Measurements from ENCODE around the gene MMP23B. TPM values are rescaled to one million over a fixed set of nuclear protein-coding genes. Genes with fewer than 3 reads are reported as not detected.

MMP23B gene
- polyA plus RNA-seq, 4 donors: 1.2 to 16.5 (median 3.6) TPM

DNA sequence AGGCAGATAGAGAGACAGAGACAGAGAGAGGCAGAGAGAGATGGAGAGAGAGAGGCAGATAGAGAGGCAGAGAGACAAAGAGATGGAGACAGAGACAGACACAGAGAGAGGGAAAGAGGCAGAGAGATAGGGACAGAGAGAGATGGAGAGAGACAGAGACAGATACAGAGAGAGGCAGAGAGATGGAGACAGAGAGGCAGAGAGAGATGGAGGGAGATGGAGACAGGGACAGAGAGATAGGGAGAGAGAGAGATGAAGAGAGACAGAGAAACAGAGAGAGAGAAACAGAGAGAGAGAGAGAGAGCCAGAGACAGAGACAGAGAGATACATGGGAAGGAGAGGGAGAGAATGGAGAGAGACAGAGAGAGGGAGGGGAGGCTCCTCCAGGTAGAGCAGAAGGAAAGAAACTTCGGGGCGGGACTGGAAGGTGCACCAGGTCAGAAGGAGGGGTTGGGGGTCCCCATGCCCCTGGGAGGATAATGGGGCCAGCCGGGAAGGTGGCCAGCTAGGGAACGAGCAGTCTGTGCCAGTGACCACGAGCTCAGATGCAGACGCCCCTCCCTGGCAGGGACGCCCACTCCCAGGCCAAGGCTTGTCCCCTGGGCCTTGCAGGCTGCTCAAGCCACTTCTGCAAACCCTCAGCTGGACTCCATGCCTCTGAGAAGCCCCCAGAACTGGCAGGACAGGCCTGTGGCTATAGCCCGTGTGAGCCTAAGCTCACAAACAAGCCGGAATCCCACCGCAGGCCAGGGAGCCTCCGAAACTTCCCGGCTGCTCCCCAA lies 35.3 kb upstream of the MMP23B start:
- Histone ChIP-seq H3K27me3 (ENCODE audit: control insufficient read depth in 3 of 3, insufficient read depth in 3 of 3, low read length in 3 of 3) (peaks cover 3 to 57% (median 6%) of the 10 kb centered on the region in 3 donors), H3K4me1 (ENCODE audit: control insufficient read depth in 3 of 3, insufficient read depth in 2 of 3, low read depth in 1 of 3, low read length in 2 of 3) (peaks cover 0 to 5% (median 0%) of the 10 kb centered on the region in 3 donors), H3K36me3 (ENCODE audit: control insufficient read depth in 3 of 3, insufficient read depth in 2 of 3, low read depth in 1 of 3, low read length in 3 of 3) (no peaks in the 10 kb centered on the region), H3K27ac (ENCODE audit: low read depth in 1 of 3, low read length in 2 of 3) (no peak overlapping the region), H3K4me3 (ENCODE audit: low read depth in 1 of 3, low read length in 3 of 3) (no peak overlapping the region), H3K9me3 (ENCODE audit: control insufficient read depth in 2 of 2, insufficient read depth in 1 of 2, low read depth in 1 of 2, low read length in 1 of 2) (no peaks in the 10 kb centered on the region)
- 30 to 43% (median 35%) methylated on average over 10 to 12 of the region's 12 CpGs for WGBS, 3 donors
- DNase-seq: peak in 1 of 2 donors; percentile 2
- no peak for FAIRE-seq

- peaks cover 5 to 65% (median 6%) of the 10 kb centered on the region in 3 donors for H3K27me3 ChIP-seq (ENCODE audit: control insufficient read depth in 3 of 3, insufficient read depth in 3 of 3, low read length in 3 of 3)
- H3K27ac ChIP-seq (ENCODE audit: low read depth in 1 of 3, low read length in 2 of 3): no peak overlapping the region
- WGBS, 3 donors: 6 to 20% (median 17%) methylated on average over 13 to 16 of the region's 16 CpGs
- no peaks in the 10 kb centered on the region for H3K9me3 ChIP-seq (ENCODE audit: control insufficient read depth in 2 of 2, insufficient read depth in 1 of 2, low read depth in 1 of 2, low read length in 1 of 2)
- H3K36me3 ChIP-seq (ENCODE audit: control insufficient read depth in 3 of 3, insufficient read depth in 2 of 3, low read depth in 1 of 3, low read length in 3 of 3): no peaks in the 10 kb centered on the region
- H3K4me1 ChIP-seq (ENCODE audit: control insufficient read depth in 3 of 3, insufficient read depth in 2 of 3, low read depth in 1 of 3, low read length in 2 of 3): peaks cover 0 to 5% (median 0%) of the 10 kb centered on the region in 3 donors
- FAIRE-seq (no peak), DNase-seq (peak in 1 of 2 donors; percentile 39)
- no peak overlapping the region for H3K4me3 ChIP-seq (ENCODE audit: low read depth in 1 of 3, low read length in 3 of 3)
Observed at GRCh38 chr1:1597275-1597930, 34.6 kb upstream of the MMP23B start.

GRCh38 chr1:1598051-1598719 lies 33.8 kb upstream of the MMP23B start:
- peak in 1 of 2 donors; percentile 1 for DNase-seq
- no peak for FAIRE-seq
- 78 to 88% (median 82%) methylated on average over 23 to 28 of the region's 28 CpGs for WGBS, 3 donors
- H3K9me3 ChIP-seq (ENCODE audit: control insufficient read depth in 2 of 2, insufficient read depth in 1 of 2, low read depth in 1 of 2, low read length in 1 of 2): no peaks in the 10 kb centered on the region
- peaks cover 5 to 69% (median 6%) of the 10 kb centered on the region in 3 donors for H3K27me3 ChIP-seq (ENCODE audit: control insufficient read depth in 3 of 3, insufficient read depth in 3 of 3, low read length in 3 of 3)
- no peaks in the 10 kb centered on the region for H3K36me3 ChIP-seq (ENCODE audit: control insufficient read depth in 3 of 3, insufficient read depth in 2 of 3, low read depth in 1 of 3, low read length in 3 of 3)
- H3K27ac ChIP-seq (ENCODE audit: low read depth in 1 of 3, low read length in 2 of 3): no peak overlapping the region
- H3K4me1 ChIP-seq (ENCODE audit: control insufficient read depth in 3 of 3, insufficient read depth in 2 of 3, low read depth in 1 of 3, low read length in 2 of 3): peaks cover 0 to 5% (median 0%) of the 10 kb centered on the region in 3 donors
- H3K4me3 ChIP-seq (ENCODE audit: low read depth in 1 of 3, low read length in 3 of 3): no peak overlapping the region

GRCh38 chr1:1598720-1599029 lies 33.3 kb upstream of the MMP23B start:
- FAIRE-seq (no peak), DNase-seq (no peak)
- H3K4me1 ChIP-seq (ENCODE audit: control insufficient read depth in 3 of 3, insufficient read depth in 2 of 3, low read depth in 1 of 3, low read length in 2 of 3): peaks cover 0 to 5% (median 0%) of the 10 kb centered on the region in 3 donors
- 54 to 84% (median 73%) methylated on average over 12 to 13 of the region's 13 CpGs for WGBS, 3 donors
- no peaks in the 10 kb centered on the region for H3K9me3 ChIP-seq (ENCODE audit: control insufficient read depth in 2 of 2, insufficient read depth in 1 of 2, low read depth in 1 of 2, low read length in 1 of 2)
- no peak overlapping the region for H3K27ac ChIP-seq (ENCODE audit: low read depth in 1 of 3, low read length in 2 of 3)
- H3K36me3 ChIP-seq (ENCODE audit: control insufficient read depth in 3 of 3, insufficient read depth in 2 of 3, low read depth in 1 of 3, low read length in 3 of 3): no peaks in the 10 kb centered on the region
- H3K4me3 ChIP-seq (ENCODE audit: low read depth in 1 of 3, low read length in 3 of 3): no peak overlapping the region
- H3K27me3 ChIP-seq (ENCODE audit: control insufficient read depth in 3 of 3, insufficient read depth in 3 of 3, low read length in 3 of 3): peaks cover 5 to 74% (median 6%) of the 10 kb centered on the region in 3 donors

- Histone ChIP-seq H3K36me3 (ENCODE audit: control insufficient read depth in 3 of 3, insufficient read depth in 2 of 3, low read depth in 1 of 3, low read length in 3 of 3) (no peaks in the 10 kb centered on the region), H3K4me1 (ENCODE audit: control insufficient read depth in 3 of 3, insufficient read depth in 2 of 3, low read depth in 1 of 3, low read length in 2 of 3) (peaks cover 0 to 5% (median 0%) of the 10 kb centered on the region in 3 donors), H3K27me3 (ENCODE audit: control insufficient read depth in 3 of 3, insufficient read depth in 3 of 3, low read length in 3 of 3) (peaks cover 5 to 79% (median 6%) of the 10 kb centered on the region in 3 donors), H3K4me3 (ENCODE audit: low read depth in 1 of 3, low read length in 3 of 3) (peak overlapping the region in 2 of 3 donors; percentile 39 to 70), H3K9me3 (ENCODE audit: control insufficient read depth in 2 of 2, insufficient read depth in 1 of 2, low read depth in 1 of 2, low read length in 1 of 2) (no peaks in the 10 kb centered on the region), H3K27ac (ENCODE audit: low read depth in 1 of 3, low read length in 2 of 3) (no peak overlapping the region)
- DNase-seq (peak in 1 of 2 donors; percentile 51), FAIRE-seq (no peak)
- WGBS, 3 donors: 7 to 13% (median 10%) methylated on average over 72 to 111 of the region's 111 CpGs
Observed at GRCh38 chr1:1599030-1599934, 32.7 kb upstream of the MMP23B start.

DNA sequence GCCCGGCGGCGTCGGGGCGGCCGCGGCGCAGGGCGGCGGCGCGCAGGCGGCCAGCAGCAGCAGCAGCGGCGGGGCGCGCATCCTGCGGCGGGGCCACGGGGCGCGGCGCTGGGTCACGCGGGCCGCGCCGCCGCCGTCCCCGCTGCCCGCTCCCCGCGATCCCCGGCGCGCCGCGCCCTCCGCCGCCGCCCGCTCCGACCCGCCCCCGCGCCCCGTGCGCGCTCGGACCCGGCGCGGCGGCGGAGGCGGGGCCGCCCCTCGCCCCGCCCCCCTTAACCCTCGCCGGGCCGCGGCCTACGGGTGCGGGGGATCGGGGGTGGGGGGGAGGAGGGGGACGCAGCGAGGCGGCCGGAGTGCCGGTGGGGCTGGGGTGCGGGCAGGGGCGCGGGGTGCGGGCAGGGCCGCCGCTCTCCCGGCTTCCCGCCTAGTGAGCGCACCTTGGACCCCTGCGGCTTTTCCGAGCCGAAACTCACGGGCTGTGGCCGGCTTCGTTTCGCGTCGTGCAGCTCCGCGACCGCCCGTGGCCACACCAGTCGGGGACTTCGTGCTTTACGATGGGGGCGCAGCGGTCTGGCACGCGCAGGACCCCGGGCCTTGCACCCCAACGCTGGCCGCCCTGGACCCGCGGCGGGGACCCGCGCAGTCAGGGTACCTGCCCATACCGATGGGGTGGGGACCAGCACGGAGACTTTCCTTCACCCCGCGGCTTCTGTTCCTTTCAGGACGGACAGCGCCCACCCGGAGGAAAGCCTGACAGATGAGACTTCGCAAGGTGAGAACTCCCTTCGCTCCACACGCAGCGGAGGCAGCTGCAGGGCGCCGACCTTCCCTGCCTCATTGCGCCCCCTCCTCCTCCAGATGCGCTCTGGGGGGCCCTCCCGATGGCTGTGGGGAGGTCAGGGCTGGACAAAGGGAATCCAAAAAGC lies 31.8 kb upstream of the MMP23B start, which contains the start of gene FNDC10:
Gene FNDC10, minus strand, starts transcription at position 201 of the 926 bp plus-strand sequence. Its CDS starts 120 bp downstream, at position 81.
- Histone ChIP-seq H3K36me3 (ENCODE audit: control insufficient read depth in 3 of 3, insufficient read depth in 2 of 3, low read depth in 1 of 3, low read length in 3 of 3) (no peaks in the 10 kb centered on the region), H3K27ac (ENCODE audit: low read depth in 1 of 3, low read length in 2 of 3) (no peak within 1 kb of the TSS), H3K9me3 (ENCODE audit: control insufficient read depth in 2 of 2, insufficient read depth in 1 of 2, low read depth in 1 of 2, low read length in 1 of 2) (no peaks in the 10 kb centered on the region), H3K27me3 (ENCODE audit: control insufficient read depth in 3 of 3, insufficient read depth in 3 of 3, low read length in 3 of 3) (peaks cover 5 to 82% (median 6%) of the 10 kb centered on the region in 3 donors), H3K4me3 (ENCODE audit: low read depth in 1 of 3, low read length in 3 of 3) (peak within 1 kb of the TSS in 2 of 3 donors; percentile 39 to 70), H3K4me1 (ENCODE audit: control insufficient read depth in 3 of 3, insufficient read depth in 2 of 3, low read depth in 1 of 3, low read length in 2 of 3) (peaks cover 0 to 5% (median 0%) of the 10 kb centered on the region in 3 donors)
- FAIRE-seq (no peak), DNase-seq (no peak)
- 3 to 10% (median 5%) methylated on average over 54 to 125 of the region's 125 CpGs for WGBS, 3 donors

GRCh38 chr1:1600861-1601563 lies 31.0 kb upstream of the MMP23B start:
- Histone ChIP-seq H3K4me1 (ENCODE audit: control insufficient read depth in 3 of 3, insufficient read depth in 2 of 3, low read depth in 1 of 3, low read length in 2 of 3) (peaks cover 0 to 5% (median 0%) of the 10 kb centered on the region in 3 donors), H3K27me3 (ENCODE audit: control insufficient read depth in 3 of 3, insufficient read depth in 3 of 3, low read length in 3 of 3) (peaks cover 5 to 77% (median 6%) of the 10 kb centered on the region in 3 donors), H3K9me3 (ENCODE audit: control insufficient read depth in 2 of 2, insufficient read depth in 1 of 2, low read depth in 1 of 2, low read length in 1 of 2) (no peaks in the 10 kb centered on the region), H3K27ac (ENCODE audit: low read depth in 1 of 3, low read length in 2 of 3) (no peak overlapping the region), H3K36me3 (ENCODE audit: control insufficient read depth in 3 of 3, insufficient read depth in 2 of 3, low read depth in 1 of 3, low read length in 3 of 3) (no peaks in the 10 kb centered on the region), H3K4me3 (ENCODE audit: low read depth in 1 of 3, low read length in 3 of 3) (no peak overlapping the region)
- no peak for FAIRE-seq
- WGBS, 3 donors: 72 to 78% (median 75%) methylated on average over 18 to 22 of the region's 22 CpGs
- no peak for DNase-seq
